Measurements from ENCODE around the gene RGS7BP. TPM values are rescaled to one million over a fixed set of nuclear protein-coding genes. Genes with fewer than 3 reads are reported as not detected.

Gene RGS7BP
- total and polyA plus RNA-seq, 4 donors = 0.47 to 1.9 (median 1.1) TPM

DNA sequence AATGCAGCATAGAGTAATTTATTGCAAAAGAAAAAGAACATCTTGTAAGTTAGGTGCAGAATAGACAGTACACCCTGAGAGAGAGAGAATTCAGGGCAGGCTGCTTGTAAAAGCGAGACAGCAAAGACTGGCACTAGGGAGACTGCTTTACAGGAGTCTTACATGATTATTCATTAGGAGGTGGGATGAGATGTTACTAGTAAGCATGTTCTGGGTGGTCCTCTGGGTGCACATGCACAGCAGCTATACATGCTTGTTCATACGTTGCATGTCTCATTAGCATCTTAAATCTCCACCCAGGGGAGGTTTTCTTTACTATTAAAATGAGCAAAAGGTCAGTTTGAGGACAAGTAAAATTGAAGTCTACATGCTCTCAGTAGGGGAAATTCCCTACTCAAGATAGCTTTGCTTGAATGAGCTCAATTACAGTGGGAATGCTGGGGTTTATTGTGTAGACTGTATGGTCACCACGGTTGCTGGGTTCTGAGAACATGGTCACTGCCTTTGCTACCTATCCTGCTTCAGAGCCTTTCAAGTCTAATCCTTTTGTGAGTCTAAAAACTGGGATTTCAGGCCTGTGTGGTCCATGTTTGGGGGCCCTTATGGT, 60.6 kb downstream of the RGS7BP start (continued):
- TF ChIP-seq, protein P1, sequence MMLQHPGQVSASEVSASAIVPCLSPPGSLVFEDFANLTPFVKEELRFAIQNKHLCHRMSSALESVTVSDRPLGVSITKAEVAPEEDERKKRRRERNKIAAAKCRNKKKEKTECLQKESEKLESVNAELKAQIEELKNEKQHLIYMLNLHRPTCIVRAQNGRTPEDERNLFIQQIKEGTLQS (IDR thresholded peaks at IDR 0.05) = no peak
- TF ChIP-seq TAF1 (conservative IDR thresholded peaks at IDR 0.05) = no peak
- TF ChIP-seq RAD21 (IDR thresholded peaks at IDR 0.05) = no peak
- no peak for TF ChIP-seq YY1 (IDR thresholded peaks at IDR 0.05)
- TF ChIP-seq, protein P2, sequence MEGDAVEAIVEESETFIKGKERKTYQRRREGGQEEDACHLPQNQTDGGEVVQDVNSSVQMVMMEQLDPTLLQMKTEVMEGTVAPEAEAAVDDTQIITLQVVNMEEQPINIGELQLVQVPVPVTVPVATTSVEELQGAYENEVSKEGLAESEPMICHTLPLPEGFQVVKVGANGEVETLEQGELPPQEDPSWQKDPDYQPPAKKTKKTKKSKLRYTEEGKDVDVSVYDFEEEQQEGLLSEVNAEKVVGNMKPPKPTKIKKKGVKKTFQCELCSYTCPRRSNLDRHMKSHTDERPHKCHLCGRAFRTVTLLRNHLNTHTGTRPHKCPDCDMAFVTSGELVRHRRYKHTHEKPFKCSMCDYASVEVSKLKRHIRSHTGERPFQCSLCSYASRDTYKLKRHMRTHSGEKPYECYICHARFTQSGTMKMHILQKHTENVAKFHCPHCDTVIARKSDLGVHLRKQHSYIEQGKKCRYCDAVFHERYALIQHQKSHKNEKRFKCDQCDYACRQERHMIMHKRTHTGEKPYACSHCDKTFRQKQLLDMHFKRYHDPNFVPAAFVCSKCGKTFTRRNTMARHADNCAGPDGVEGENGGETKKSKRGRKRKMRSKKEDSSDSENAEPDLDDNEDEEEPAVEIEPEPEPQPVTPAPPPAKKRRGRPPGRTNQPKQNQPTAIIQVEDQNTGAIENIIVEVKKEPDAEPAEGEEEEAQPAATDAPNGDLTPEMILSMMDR (IDR thresholded peaks at IDR 0.05; ENCODE audit: low read depth, low read length, missing input control) = no peak
- no peak for TF ChIP-seq RXRA (IDR thresholded peaks at IDR 0.05)
- TF ChIP-seq NR2F2 (IDR thresholded peaks at IDR 0.05) = no peak

DNA sequence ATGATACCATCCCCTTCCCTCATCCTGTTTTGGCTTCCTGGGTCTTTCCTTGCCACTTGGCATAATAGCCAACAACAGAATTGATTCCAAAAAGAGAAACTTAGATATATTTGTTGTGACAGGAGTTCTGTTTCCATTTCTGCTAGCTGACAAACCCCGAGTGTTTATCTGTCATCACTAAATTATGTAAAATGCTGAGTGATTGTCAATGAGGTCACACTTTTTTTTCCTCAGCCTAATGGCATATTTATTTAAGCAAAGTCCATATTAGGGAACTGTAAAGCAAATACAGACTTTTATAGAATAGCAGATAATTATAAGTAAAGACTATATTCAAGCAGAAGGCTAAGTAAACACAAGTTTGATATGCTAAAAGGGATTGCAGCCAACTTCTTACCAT, 64.0 kb downstream of the RGS7BP start:
- H3K4me3 ChIP-seq (ENCODE audit: low read depth in 1 of 3, low read length in 3 of 3) = no peak overlapping the region
- 52% methylated on average over 1 of the region's 1 CpG for WGBS
- no peak overlapping the region for H3K9ac ChIP-seq (ENCODE audit: low read depth in 1 of 2, low read length in 2 of 2)
- DNase-seq (ENCODE audit: low spot score) = no peak
- TF ChIP-seq HNF4A (conservative IDR thresholded peaks at IDR 0.05) = no peak
- TF ChIP-seq, protein P1 (IDR thresholded peaks at IDR 0.05) = no peak
- no peak for TF ChIP-seq SP1 (IDR thresholded peaks at IDR 0.05)
- TF ChIP-seq, protein P2 (IDR thresholded peaks at IDR 0.05; ENCODE audit: low read depth, low read length, missing input control) = no peak
- no peak for TF ChIP-seq RXRA (IDR thresholded peaks at IDR 0.05)
- TF ChIP-seq FOXA2 (IDR thresholded peaks at IDR 0.05) = no peak
- no peaks in the 10 kb centered on the region for H3K9me3 ChIP-seq (ENCODE audit: control insufficient read depth in 4 of 4, low read length in 3 of 4)
- H3K27me3 ChIP-seq (ENCODE audit: control insufficient read depth in 4 of 4, insufficient read depth in 4 of 4, low read length in 3 of 4) = no peaks in the 10 kb centered on the region
- peaks cover 0 to 5% (median under 1%) of the 10 kb centered on the region in 4 donors for H3K4me1 ChIP-seq (ENCODE audit: control insufficient read depth in 4 of 4, insufficient read depth in 4 of 4, low read length in 3 of 4)
- no peak overlapping the region for H3K27ac ChIP-seq (ENCODE audit: low read depth in 1 of 2, low read length in 2 of 2)
- no peaks in the 10 kb centered on the region for H3K36me3 ChIP-seq (ENCODE audit: control insufficient read depth in 4 of 4, insufficient read depth in 3 of 4, low read depth in 1 of 4, low read length in 3 of 4)

DNA sequence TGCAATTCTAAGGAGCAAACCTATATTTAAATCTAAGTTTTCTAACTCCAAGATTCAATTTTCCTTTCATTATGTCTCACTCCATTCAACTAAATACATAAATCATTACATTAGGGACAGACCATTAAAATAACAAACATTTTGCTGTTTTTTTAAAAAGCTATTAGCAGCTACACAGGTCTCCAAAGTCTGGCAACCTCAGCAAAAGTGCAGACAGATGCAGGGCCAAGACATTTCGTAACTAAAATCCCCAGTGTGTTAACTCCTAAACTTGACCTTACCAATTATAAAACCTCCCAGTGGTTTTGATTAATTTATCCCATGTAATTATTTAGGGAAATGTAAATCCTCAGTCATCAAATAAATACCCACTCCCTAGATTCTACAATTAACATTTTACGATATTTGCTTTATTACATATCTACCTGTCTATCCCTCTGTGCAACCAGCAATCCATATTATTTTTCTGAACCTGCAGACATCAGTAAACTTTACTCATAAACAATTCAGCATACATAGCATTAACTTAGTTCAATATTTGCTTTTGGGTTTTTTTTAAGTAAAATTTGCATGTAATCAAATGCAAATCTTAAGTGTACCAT, 64.7 kb downstream of the RGS7BP start:
- Histone ChIP-seq H3K9me3 (ENCODE audit: control insufficient read depth in 4 of 4, low read length in 3 of 4) (no peaks in the 10 kb centered on the region), H3K27ac (ENCODE audit: low read depth in 1 of 2, low read length in 2 of 2) (no peak overlapping the region), H3K36me3 (ENCODE audit: control insufficient read depth in 4 of 4, insufficient read depth in 3 of 4, low read depth in 1 of 4, low read length in 3 of 4) (no peaks in the 10 kb centered on the region), H3K9ac (ENCODE audit: low read depth in 1 of 2, low read length in 2 of 2) (no peak overlapping the region), H3K4me3 (ENCODE audit: low read depth in 1 of 3, low read length in 3 of 3) (no peak overlapping the region), H3K27me3 (ENCODE audit: control insufficient read depth in 4 of 4, insufficient read depth in 4 of 4, low read length in 3 of 4) (no peaks in the 10 kb centered on the region), H3K4me1 (ENCODE audit: control insufficient read depth in 4 of 4, insufficient read depth in 4 of 4, low read length in 3 of 4) (peaks cover 0 to 5% (median under 1%) of the 10 kb centered on the region in 4 donors)
- WGBS = 71% methylated on average over 2 of the region's 2 CpGs
- no peak for DNase-seq (ENCODE audit: low spot score)
- no peak for TF ChIP-seq NR2F2 (IDR thresholded peaks at IDR 0.05)
- TF ChIP-seq, protein P2 (IDR thresholded peaks at IDR 0.05; ENCODE audit: low read depth, low read length, missing input control) = no peak
- TF ChIP-seq FOXA1 (IDR thresholded peaks at IDR 0.05) = no peak
- TF ChIP-seq, protein P1 (IDR thresholded peaks at IDR 0.05) = no peak
- TF ChIP-seq FOXA2 (IDR thresholded peaks at IDR 0.05) = no peak
- TF ChIP-seq, protein P3, sequence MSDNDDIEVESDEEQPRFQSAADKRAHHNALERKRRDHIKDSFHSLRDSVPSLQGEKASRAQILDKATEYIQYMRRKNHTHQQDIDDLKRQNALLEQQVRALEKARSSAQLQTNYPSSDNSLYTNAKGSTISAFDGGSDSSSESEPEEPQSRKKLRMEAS (IDR thresholded peaks at IDR 0.05) = no peak
- TF ChIP-seq, protein P4, sequence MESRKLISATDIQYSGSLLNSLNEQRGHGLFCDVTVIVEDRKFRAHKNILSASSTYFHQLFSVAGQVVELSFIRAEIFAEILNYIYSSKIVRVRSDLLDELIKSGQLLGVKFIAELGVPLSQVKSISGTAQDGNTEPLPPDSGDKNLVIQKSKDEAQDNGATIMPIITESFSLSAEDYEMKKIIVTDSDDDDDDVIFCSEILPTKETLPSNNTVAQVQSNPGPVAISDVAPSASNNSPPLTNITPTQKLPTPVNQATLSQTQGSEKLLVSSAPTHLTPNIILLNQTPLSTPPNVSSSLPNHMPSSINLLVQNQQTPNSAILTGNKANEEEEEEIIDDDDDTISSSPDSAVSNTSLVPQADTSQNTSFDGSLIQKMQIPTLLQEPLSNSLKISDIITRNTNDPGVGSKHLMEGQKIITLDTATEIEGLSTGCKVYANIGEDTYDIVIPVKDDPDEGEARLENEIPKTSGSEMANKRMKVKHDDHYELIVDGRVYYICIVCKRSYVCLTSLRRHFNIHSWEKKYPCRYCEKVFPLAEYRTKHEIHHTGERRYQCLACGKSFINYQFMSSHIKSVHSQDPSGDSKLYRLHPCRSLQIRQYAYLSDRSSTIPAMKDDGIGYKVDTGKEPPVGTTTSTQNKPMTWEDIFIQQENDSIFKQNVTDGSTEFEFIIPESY (IDR thresholded peaks at IDR 0.05) = no peak
- TF ChIP-seq RAD21 (IDR thresholded peaks at IDR 0.05) = no peak
- no peak for TF ChIP-seq HNF4G (IDR thresholded peaks at IDR 0.05)
